Stimulated activated CD8-positive, alpha-beta memory T cell treated with anti-CD3 and anti-CD28 coated beads, Interleukin-12 subunit alpha, Interleukin-12 subunit beta, amount 100 ng/mL, for 1 hour (primary cell): ENCODE data around the gene PARP6.

ENCODE experiments used
- DNase-seq: peaks from one replicate; pipeline ENCODE4 v3.0.0-alpha.2; 2020; ENCODE audit warnings: low read depth

The PARP6 gene

GRCh38 chr15:72230197-72231065 is 41.9 kb downstream of the PARP6 start:
- DNase-seq, result peak; percentile 56

GRCh38 chr15:72229947-72230196 is 42.5 kb downstream of the PARP6 start:
- no peak for DNase-seq

GRCh38 chr15:72229076-72229946 is 43.0 kb downstream of the PARP6 start:
- no peak for DNase-seq

GRCh38 chr15:72227720-72228119 is 44.6 kb downstream of the PARP6 start:
- DNase-seq, result no peak

- DNase-seq, result no peak
Measured at GRCh38 chr15:72227192-72227586, 45.2 kb downstream of the PARP6 start.

DNA sequence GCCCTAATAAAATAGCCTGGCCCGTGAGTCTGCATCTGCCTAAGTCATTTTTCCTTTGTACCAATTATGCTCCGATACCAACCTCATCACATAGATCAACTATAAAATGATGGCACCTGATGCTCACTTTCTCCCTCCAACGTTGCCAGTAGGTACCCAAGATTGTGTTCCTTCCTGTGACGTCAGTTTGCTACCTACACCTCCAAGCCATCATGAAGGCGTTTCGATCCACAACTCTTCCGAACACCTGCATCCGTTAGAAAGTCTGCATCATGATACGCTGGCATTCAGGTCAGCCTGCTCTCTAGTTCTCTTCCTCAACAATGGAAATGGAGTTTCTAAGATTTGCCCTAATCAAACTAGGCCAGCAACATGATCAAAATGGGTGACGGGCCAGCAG is 49.1 kb downstream of the PARP6 start:
- DNase-seq, result no peak

GRCh38 chr15:72222393-72222792 is 50.0 kb downstream of the PARP6 start:
- DNase-seq, result no peak

GRCh38 chr15:72220687-72221086 is 51.7 kb downstream of the PARP6 start:
- no peak for DNase-seq

- no peak for DNase-seq
Measured at GRCh38 chr15:72217216-72217615, 55.1 kb downstream of the PARP6 start.

DNA sequence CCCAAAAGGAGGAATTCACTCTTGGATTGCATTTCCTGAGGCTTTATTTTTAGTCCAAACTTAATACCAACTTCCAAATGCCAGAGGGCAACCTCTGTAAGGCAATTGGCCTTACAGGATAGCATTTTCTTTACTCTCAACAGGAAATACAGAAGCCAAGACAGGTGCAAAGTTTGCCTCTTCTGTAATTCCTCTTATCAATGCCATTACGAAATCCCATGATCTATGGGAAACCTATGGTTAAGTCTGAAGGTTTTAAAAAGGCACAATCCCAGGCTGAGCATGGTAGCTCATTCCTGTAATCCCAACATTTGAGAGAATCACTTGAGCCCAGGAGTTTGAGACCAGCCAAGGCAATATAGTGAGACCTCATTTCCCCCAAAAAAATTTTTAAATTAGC is 56.3 kb downstream of the PARP6 start:
- DNase-seq, result no peak

DNA sequence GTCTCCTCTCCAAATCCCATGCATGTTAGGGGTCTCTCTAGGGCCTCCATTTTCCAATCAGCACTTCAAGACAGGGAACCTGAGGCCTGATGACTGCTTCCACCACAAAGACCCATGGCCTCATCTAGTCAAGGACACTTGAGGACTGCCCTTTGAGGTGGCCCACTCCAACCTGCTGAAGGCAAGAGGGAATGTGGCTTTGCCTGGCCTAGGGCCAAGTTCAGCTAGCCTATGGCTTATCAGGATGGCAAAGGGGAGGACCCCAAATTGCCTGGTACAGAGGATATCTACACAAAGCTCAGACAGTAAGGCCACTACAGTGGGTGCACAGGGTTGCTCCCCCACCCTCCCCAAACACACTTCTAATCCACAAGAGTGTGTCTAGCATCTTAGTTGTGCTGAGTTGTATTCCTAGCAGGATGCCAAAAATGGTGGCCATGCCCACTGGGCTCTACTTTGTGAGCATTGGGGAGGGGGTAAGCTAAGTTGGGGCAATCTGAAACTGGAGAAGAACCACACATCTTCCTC is 64.7 kb downstream of the PARP6 start:
- DNase-seq, result no peak

GRCh38 chr15:72206677-72207000 is 65.7 kb downstream of the PARP6 start:
- DNase-seq, result no peak

DNA sequence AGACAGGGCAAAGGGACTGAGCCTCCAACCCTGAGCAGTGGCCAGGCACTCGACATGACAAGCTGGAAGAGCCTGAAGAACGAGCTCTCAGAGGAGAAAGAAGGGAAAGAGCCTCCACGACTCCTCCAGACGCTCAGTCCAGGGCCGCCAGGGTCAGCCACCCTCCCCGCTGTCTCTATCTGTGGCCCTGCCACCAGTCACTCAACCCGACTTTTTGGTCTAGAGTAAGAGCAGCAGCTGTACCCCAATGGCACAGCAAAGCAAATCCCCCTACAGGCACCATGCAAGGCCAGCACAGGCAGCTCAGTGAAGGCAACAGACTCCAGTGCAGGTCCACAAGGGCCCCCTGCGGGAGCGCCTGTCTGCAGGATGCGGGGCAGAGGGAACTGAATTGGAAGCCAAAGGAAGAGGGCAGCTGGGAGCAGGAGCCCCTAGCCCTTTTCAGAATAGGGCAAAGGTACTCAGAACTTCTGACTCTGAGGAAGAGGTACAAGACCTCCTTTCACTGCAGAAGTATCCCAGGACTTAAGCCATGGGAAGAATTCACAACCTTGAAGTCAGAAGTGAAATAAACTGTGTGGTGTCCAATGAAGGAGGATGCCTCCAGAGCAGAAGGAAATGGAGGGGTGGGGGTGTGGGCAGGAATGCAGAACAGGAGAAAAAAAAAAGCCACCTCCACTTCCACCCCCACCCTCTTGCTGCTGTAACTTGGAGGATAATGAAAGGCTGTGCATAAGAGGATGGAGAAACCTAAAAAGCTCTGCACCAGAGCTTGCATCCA is 66.3 kb downstream of the PARP6 start:
- DNase-seq, result no peak

DNA sequence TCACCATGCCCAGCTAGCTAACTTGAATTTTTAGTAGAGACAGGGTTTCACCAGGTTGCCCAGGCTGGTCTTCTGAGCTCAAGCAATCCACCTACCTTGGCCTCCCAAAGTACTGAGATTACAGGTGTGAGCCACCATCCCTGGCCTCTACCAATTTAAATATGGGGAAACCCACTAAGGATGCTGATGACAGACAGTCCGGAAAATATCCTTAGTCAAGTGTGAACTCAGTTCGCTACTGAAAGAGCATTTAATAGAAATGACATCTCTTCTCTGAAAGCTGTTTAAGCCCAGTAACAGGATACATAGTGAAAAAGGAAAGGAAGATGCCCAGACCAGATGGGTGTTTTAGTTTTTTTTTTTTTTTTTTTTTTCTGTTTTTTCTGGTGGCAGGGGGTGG is 67.1 kb downstream of the PARP6 start:
- no peak for DNase-seq

DNA sequence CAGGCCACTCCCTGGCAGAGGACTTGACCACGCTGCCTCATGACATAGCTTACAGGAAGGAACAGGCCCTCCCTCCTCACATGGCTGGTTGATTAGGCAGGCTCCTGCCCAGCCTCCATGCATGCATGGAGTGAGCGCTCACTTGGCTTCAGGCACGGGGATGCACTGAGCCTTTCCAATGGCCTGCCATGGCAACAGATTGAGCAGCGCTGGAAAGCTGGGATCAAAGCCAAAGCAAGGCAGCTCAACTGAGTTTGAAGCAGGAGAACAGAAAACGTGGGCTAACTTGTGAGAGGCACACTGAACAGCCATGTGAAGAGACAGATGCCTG is 68.9 kb downstream of the PARP6 start:
- no peak for DNase-seq

- DNase-seq, result no peak
Measured at GRCh38 chr15:72202801-72203506, 69.4 kb downstream of the PARP6 start.

DNA sequence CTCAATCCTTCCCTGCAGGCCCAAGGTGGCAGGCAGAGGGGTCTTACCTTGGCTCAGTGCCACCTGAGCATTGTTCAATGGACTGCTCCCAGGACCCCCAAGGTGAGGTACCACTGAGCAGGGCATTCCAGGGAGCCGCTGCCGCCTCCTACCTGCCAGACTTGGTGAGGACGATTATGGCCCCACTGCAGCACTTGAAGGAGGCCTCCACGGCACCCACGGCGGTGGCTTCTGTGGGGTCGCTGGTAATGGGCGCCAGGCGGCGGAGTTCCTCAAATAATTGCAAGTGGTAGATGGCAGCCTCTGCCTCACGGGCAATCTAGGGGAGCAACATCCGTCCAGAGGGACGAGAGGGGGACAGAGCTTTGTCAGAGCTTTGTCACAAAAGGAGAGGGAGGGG is 70.1 kb downstream of the PARP6 start:
- no peak for DNase-seq

DNA sequence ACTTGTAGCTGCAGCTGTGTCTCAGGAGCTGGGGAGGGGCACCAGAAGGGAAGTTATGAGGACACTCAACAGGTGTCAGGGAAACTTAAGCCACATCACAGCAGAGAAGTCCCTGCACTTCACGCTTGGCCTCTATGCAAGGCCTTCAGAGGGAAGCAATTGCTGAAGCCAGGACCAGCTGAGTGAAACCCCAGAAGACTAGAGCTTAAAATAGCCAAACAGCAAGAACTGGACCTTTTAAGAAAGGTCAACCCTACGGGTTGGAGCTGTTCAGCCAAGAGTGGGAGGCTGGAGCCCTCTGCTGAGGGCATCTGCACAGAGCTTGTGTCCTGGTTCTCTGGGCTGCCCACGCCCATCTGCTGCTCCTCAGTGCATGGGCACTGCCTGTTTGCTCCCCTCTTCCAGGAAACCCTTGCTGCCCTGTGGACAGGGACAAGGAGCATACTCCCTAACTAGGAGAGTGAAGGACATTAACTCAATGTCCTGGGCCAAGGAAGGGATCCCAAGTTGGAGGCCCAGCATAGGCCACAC is 70.9 kb downstream of the PARP6 start:
- no peak for DNase-seq

GRCh38 chr15:72200395-72201237 is 71.7 kb downstream of the PARP6 start:
- DNase-seq, result no peak

- DNase-seq, result peak; percentile 64
Measured at GRCh38 chr15:72199721-72200212, 72.6 kb downstream of the PARP6 start.

GRCh38 chr15:72199205-72199515 is 73.2 kb downstream of the PARP6 start:
- DNase-seq, result no peak
